Testis (tissue), 3 donors: Measurements from ENCODE around the gene IFNA5. TPM values are rescaled to one million over a fixed set of nuclear protein-coding genes. Genes with fewer than 3 reads are reported as not detected.
A peak's percentile ranks its signal among the peaks of the same experiment; 100 is the strongest.

Experiments
- DNase-seq: peaks from one replicate; pipeline ENCODE4 v3.0.0-alpha.2; 2019
- H3K27ac ChIP-seq, 2 donors: fragments of 200-600 bp; sonication (generic); one replicate each; pipeline ENCODE4 v1.5.1; 2019
- H3K27me3 ChIP-seq: fragments of 200-600 bp; sonication (generic); one replicate; pipeline ENCODE4 v1.5.1; 2019
- H3K36me3 ChIP-seq: fragments of 200-600 bp; sonication (generic); one replicate; pipeline ENCODE4 v1.5.1; 2017; ENCODE audit warnings: low read depth; ENCODE audit errors: missing control alignments
- H3K4me1 ChIP-seq: fragments of 200-600 bp; sonication (generic); one replicate; pipeline ENCODE4 v1.5.1; 2019
- H3K4me3 ChIP-seq, 2 donors: fragments of 200-600 bp; sonication (generic); one replicate each; pipeline ENCODE4 v1.5.1; 2017 to 2019
- H3K9me3 ChIP-seq: fragments of 200-600 bp; sonication (generic); one replicate; pipeline ENCODE4 v1.5.1; 2017
- POLR2A ChIP-seq: fragments of 450-650 bp; IDR thresholded peaks from one replicate; pipeline ENCODE4 v1.6.1; 2017; ENCODE audit warnings: antibody characterized with exemption, mild to moderate bottlenecking, moderate library complexity
- WGBS, 2 donors: methylation state at CpG; one replicate each; pipeline ENCODE4 v1.1.5; 2018; 5-methylcytosine and 5-hydroxymethylcytosine counted together
- intact Hi-C: fragments of 100-400 bp; cut with DNase I; formaldehyde crosslinking; loops from one replicate; pipeline ENCODE4 v1.15.1; 2023; ENCODE audit warnings: low total_unique reads
- polyA plus RNA-seq: library from polyadenylated mRNA; stranded (reverse); fragments of 350-450 nt; fragmentation: Illumina TruSeq; extraction: RNeasy Lipid Tissue Mini Kit (QIAGEN cat#74804); gene quantifications from one replicate; pipeline ENCODE4 v1.2.3, GENCODE V29; 2014; ENCODE audit warnings: low read depth, low replicate concordance; ENCODE audit not compliant: insufficient read depth
- total RNA-seq, 2 donors: library from RNA; depleted of rRNA; stranded (reverse); fragments of >200 nt; gene quantifications; one replicate each; pipeline ENCODE4 v1.2.3, GENCODE V29; 2016
- TF ChIP-seq, protein P1 (sequence below), 3 experiments: fragments of 450-650 bp in 2 of 3; fragments of 200-600 bp in 1 of 3; sonication (generic) in 1 of 3; IDR thresholded peaks; one replicate each; pipeline ENCODE4 v1.5.1; 2016 to 2019; ENCODE audit warnings: antibody characterized with exemption in 3 of 3, mild to moderate bottlenecking in 2 of 3, moderate library complexity in 1 of 3

Gene IFNA5
- total and polyA plus RNA-seq, 3 donors from 2014 or later: not detected

DNA sequence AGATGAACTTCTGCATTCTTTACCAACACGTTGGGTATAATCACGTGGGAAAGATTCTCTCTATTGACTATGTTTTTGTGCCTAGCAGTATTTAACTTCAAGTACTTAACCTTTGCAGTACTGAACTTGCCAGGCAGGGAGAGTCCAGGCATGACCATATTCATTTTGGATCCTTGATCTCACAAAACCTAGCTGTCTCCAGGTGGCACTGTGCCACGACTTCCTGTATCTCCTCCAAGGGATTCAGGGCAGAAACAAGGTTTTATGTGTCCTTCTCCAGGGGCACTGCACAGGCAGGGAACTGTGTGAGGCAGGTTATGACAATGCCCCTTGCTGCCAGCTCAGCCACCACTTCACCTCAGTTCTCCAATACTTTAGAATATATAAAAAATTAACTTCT lies 11.7 kb upstream of the IFNA5 start:
- H3K27me3 ChIP-seq: no peaks in the 10 kb centered on the region
- intact Hi-C loops: no loop called here
- WGBS, 2 donors: 23 to 46% methylated on average over 3 of the region's 3 CpGs

DNA sequence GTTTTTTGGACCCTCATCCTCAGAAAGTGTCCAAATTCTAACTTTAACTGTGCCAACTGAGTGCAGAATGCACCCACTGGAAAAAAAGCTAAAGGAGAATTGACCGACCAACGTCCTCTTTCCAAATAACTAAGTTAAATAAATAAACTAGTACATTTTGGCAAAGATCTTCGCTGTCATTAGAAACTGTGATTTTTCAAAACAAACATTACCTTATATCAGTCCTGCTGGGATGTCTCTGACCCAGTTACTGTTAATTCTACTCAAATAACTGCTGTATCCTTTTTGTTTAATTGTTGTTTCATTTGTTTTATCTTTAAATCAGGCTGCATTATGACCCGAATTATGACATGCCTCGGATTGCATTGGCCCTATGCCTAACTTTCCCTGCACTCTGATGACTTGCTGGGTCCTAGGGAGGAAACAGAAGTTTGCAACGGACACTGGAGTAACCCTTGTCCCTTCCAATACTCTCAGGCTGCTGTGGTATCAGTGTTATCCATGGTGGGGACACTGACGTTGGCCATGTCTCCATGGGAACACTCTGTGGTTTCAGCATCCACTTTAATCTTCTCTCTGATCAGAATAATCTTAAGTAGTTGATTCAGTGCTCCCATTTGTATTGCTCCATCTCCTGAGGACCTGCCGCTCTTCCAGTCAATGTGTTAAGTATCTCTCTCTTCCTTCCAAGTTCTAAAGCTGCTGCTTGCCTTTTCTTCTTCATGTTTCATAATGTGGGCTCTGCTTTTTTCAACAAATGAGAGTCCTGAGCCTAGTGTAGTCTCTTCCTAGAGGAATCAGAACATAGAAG lies 11.1 kb upstream of the IFNA5 start:
- H3K27ac ChIP-seq: no peak overlapping the region
- no peaks in the 10 kb centered on the region for H3K9me3 ChIP-seq
- no peak overlapping the region for H3K4me3 ChIP-seq
- intact Hi-C loops: no loop called here
- no peak for TF ChIP-seq POLR2A
- TF ChIP-seq, protein P1, sequence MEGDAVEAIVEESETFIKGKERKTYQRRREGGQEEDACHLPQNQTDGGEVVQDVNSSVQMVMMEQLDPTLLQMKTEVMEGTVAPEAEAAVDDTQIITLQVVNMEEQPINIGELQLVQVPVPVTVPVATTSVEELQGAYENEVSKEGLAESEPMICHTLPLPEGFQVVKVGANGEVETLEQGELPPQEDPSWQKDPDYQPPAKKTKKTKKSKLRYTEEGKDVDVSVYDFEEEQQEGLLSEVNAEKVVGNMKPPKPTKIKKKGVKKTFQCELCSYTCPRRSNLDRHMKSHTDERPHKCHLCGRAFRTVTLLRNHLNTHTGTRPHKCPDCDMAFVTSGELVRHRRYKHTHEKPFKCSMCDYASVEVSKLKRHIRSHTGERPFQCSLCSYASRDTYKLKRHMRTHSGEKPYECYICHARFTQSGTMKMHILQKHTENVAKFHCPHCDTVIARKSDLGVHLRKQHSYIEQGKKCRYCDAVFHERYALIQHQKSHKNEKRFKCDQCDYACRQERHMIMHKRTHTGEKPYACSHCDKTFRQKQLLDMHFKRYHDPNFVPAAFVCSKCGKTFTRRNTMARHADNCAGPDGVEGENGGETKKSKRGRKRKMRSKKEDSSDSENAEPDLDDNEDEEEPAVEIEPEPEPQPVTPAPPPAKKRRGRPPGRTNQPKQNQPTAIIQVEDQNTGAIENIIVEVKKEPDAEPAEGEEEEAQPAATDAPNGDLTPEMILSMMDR (IDR thresholded peaks at IDR 0.05): no peak
- no peaks in the 10 kb centered on the region for H3K36me3 ChIP-seq
- H3K27me3 ChIP-seq: no peaks in the 10 kb centered on the region
- peaks cover 3% of the 10 kb centered on the region for H3K4me1 ChIP-seq
- 52 to 60% methylated on average over 8 of the region's 8 CpGs for WGBS, 2 donors
- DNase-seq: no peak

More for the DNA sequence above, 11.7 kb upstream of the IFNA5 start:
- Histone ChIP-seq H3K9me3 (no peaks in the 10 kb centered on the region), H3K36me3 (no peaks in the 10 kb centered on the region), H3K4me1 (peaks cover 5% of the 10 kb centered on the region), H3K27ac (no peak overlapping the region), H3K4me3 (no peak overlapping the region)
- no peak for TF ChIP-seq POLR2A
- TF ChIP-seq, protein P1 (IDR thresholded peaks at IDR 0.05): no peak
- DNase-seq: peak; percentile 26

DNA sequence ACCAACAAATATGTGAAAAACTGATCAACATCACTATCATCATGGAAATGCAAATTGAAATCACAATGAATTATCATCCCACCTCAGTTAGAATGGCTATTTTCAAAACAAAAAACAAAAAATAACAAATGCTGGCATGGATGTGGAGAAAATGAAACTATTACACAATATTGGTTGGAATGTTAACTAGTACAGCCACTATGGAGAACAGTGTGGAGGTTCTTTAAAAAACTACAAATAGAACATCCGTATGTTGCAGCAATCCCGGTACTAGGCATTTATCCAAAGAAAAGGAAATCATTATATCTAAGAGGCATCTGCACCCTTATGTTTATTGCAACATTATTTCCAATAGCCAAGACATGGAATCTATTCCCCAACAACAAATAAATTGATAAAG lies 9.0 kb upstream of the IFNA5 start:
- Histone ChIP-seq H3K9me3 (no peaks in the 10 kb centered on the region), H3K27me3 (no peaks in the 10 kb centered on the region), H3K4me3 (no peak overlapping the region), H3K36me3 (no peaks in the 10 kb centered on the region), H3K27ac (no peak overlapping the region), H3K4me1 (no peaks in the 10 kb centered on the region)
- DNase-seq: no peak
- no peak for TF ChIP-seq POLR2A
- TF ChIP-seq, protein P1 (IDR thresholded peaks at IDR 0.05): no peak
- intact Hi-C loops: no loop called here
- 75 to 76% methylated on average over 2 of the region's 2 CpGs for WGBS, 2 donors

DNA sequence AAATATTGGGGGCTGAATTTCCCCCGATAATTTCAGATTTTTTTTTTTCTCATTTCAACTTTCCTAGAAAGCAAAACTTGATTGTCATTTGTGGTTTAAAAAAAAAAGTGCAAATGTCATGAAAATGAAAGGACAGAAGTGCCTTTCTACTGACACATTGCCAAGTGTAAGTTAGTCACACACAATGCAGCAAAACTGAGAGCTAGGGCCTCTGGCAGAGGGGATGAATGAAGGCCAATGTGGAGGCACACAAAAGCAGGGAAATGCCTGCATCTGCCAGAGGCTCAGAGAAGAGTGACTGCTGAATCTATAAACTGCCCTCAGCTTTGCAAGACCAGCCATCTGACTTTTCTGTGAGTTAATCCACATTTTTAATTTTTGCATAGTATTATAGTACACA lies 6.8 kb upstream of the IFNA5 start:
- WGBS, 2 donors: 81 to 96% methylated on average over 1 of the region's 1 CpG
- TF ChIP-seq POLR2A: no peak
- TF ChIP-seq, protein P1 (IDR thresholded peaks at IDR 0.05): no peak

DNA sequence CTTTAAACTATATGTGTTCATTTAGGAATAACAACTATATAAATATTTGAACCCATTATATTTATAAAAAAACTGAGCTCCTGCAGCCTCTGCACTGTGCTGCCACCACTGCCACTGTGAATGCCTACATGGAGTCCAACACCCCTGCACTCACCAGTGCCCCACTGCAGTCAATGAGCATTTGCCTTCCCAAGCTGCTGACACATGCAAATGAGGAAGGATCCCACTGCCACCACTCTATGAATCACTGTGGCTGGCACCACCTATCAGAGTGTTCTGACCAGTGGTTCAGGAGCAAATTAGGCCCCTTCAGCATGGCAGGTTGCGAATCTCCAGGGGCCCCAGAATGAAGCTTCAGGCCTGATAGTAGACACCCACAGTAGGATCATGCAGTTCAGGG lies 9.1 kb downstream of the IFNA5 start:
- Histone ChIP-seq H3K9me3 (no peaks in the 10 kb centered on the region), H3K4me3 (no peak overlapping the region), H3K36me3 (no peaks in the 10 kb centered on the region), H3K27me3 (no peaks in the 10 kb centered on the region), H3K4me1 (no peaks in the 10 kb centered on the region), H3K27ac (no peak overlapping the region)
- TF ChIP-seq, protein P1 (IDR thresholded peaks at IDR 0.05): no peak
- TF ChIP-seq POLR2A: no peak
- WGBS, 2 donors: 91 to 100% methylated on average over 1 of the region's 1 CpG
- intact Hi-C loops: no loop called here
- no peak for DNase-seq

More for the DNA sequence above, 6.8 kb upstream of the IFNA5 start:
- H3K4me3 ChIP-seq: no peak overlapping the region
- no peaks in the 10 kb centered on the region for H3K27me3 ChIP-seq
- no peak overlapping the region for H3K27ac ChIP-seq
- H3K9me3 ChIP-seq: no peaks in the 10 kb centered on the region
- DNase-seq: no peak
- H3K4me1 ChIP-seq: no peaks in the 10 kb centered on the region
- no peaks in the 10 kb centered on the region for H3K36me3 ChIP-seq
- intact Hi-C loops: no loop called here
